GM19395 (cell line): Measurements from ENCODE around the gene NANOS3.
A peak's percentile ranks its signal among the peaks of the same experiment; 100 is the strongest.
"Not testable (repeated sequence)": the region's sequence is repeated elsewhere in the genome, so short reads cannot be mapped to it uniquely, and the experiment has no call there.

Source experiments
- ATAC-seq: cut with Tn5 transposase; IDR thresholded peaks from one replicate; pipeline ENCODE4 v1.9.1; 2021; ENCODE audit warnings: mild to moderate bottlenecking, moderate library complexity; ENCODE audit not compliant: unreplicated experiment

NANOS3 gene

GRCh38 chr19:13843104-13843921 is 33.6 kb upstream of the NANOS3 start:
- no peak for ATAC-seq

GRCh38 chr19:13844130-13844631 is 32.8 kb upstream of the NANOS3 start:
- no peak for ATAC-seq

- peak; percentile 59 for ATAC-seq
These were observed 30.2 kb upstream of the NANOS3 start for GRCh38 chr19:13846557-13847406.

GRCh38 chr19:13847407-13848339 is 29.3 kb upstream of the NANOS3 start:
- peak; percentile 24 for ATAC-seq

- no peak for ATAC-seq
These were observed 28.6 kb upstream of the NANOS3 start for GRCh38 chr19:13848340-13848677.

- no peak for ATAC-seq
These were observed 27.9 kb upstream of the NANOS3 start for GRCh38 chr19:13848798-13849676.

- ATAC-seq = no peak
These were observed 26.7 kb upstream of the NANOS3 start for GRCh38 chr19:13849991-13850909.

GRCh38 chr19:13850910-13851733 is 25.8 kb upstream of the NANOS3 start:
- no peak for ATAC-seq

GRCh38 chr19:13851734-13852114 is 25.2 kb upstream of the NANOS3 start:
- not testable (repeated sequence) for ATAC-seq

GRCh38 chr19:13852171-13852707 is 24.7 kb upstream of the NANOS3 start:
- ATAC-seq = not testable (repeated sequence)

- no peak for ATAC-seq
These were observed 20.4 kb upstream of the NANOS3 start for GRCh38 chr19:13856497-13856896.

GRCh38 chr19:13859361-13859880 is 17.5 kb upstream of the NANOS3 start:
- no peak for ATAC-seq

- no peak for ATAC-seq
These were observed 16.1 kb upstream of the NANOS3 start for GRCh38 chr19:13860679-13861391.

- peak; percentile 40 for ATAC-seq
These were observed 15.6 kb upstream of the NANOS3 start for GRCh38 chr19:13861392-13861713.

GRCh38 chr19:13861714-13862531 is 15.0 kb upstream of the NANOS3 start:
- ATAC-seq = peak; percentile 83

GRCh38 chr19:13864046-13864666 is 12.8 kb upstream of the NANOS3 start:
- no peak for ATAC-seq
